PFSK-1 (cell line): ENCODE results near the gene HDAC4.

ENCODE experiments used
- POLR2AphosphoS5 ChIP-seq: IDR thresholded peaks from 2 replicates; pipeline ENCODE4 v1.6.1; 2012; ENCODE audit warnings: low read depth, mild to moderate bottlenecking, control low read depth, low read length, moderate library complexity
- SIN3A ChIP-seq: IDR thresholded peaks from 2 replicates; pipeline ENCODE4 v1.6.1; 2012; ENCODE audit warnings: mild to moderate bottlenecking, low read length, moderate library complexity, borderline replicate concordance; ENCODE audit not compliant: insufficient read depth
- TAF1 ChIP-seq: IDR thresholded peaks from 2 replicates; pipeline ENCODE4 v1.6.1; 2012; ENCODE audit warnings: low read length, control low read depth, borderline replicate concordance; ENCODE audit not compliant: insufficient read depth
- TF ChIP-seq, protein P1 (sequence below), 2 experiments: IDR thresholded peaks; 2 replicates each; pipeline versions ENCODE4 v1.6.1 to v1.8.0; 2011 to 2012; ENCODE audit warnings: low read depth in 2 of 2, low read length in 2 of 2, control low read depth in 1 of 2, inconsistent platforms in 1 of 2, mild to moderate bottlenecking in 1 of 2, moderate library complexity in 1 of 2; ENCODE audit not compliant: insufficient read depth in 1 of 2

DNA sequence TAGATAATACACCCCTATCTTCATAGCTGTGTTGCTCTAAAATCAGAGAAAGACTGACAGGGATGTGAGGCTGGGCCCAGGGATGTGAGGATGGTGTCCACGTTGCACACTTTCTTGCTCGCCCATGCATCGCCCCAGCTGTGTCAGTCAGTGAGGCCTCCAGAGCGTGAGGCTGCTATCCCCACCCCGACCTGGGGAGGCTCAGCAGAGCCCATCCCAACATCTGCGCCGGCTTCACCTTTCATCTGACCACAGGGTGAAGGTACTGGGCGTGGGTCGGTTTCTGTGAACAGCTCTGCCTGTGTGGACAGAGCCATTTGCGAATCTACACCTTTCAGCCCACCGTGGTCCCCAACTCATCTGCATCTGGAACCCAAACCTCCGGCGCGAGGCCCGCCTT lies 255.7 kb downstream of the HDAC4 start:
- TF ChIP-seq TAF1 (no peak), SIN3A (no peak), POLR2AphosphoS5 (no peak)
- TF ChIP-seq, protein P1, sequence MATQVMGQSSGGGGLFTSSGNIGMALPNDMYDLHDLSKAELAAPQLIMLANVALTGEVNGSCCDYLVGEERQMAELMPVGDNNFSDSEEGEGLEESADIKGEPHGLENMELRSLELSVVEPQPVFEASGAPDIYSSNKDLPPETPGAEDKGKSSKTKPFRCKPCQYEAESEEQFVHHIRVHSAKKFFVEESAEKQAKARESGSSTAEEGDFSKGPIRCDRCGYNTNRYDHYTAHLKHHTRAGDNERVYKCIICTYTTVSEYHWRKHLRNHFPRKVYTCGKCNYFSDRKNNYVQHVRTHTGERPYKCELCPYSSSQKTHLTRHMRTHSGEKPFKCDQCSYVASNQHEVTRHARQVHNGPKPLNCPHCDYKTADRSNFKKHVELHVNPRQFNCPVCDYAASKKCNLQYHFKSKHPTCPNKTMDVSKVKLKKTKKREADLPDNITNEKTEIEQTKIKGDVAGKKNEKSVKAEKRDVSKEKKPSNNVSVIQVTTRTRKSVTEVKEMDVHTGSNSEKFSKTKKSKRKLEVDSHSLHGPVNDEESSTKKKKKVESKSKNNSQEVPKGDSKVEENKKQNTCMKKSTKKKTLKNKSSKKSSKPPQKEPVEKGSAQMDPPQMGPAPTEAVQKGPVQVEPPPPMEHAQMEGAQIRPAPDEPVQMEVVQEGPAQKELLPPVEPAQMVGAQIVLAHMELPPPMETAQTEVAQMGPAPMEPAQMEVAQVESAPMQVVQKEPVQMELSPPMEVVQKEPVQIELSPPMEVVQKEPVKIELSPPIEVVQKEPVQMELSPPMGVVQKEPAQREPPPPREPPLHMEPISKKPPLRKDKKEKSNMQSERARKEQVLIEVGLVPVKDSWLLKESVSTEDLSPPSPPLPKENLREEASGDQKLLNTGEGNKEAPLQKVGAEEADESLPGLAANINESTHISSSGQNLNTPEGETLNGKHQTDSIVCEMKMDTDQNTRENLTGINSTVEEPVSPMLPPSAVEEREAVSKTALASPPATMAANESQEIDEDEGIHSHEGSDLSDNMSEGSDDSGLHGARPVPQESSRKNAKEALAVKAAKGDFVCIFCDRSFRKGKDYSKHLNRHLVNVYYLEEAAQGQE (IDR thresholded peaks at IDR 0.05; ENCODE audit: insufficient read depth in 1 of 2, low read depth in 2 of 2, low read length in 2 of 2), result no peak
